KOPT-K1 (cell line): ENCODE measurements around the gene TEX52.

Experiments used
- H3K27ac ChIP-seq: fragments of 200-600 bp; sonication (generic); 2 replicates; pipeline ENCODE4 v1.5.1; 2016; ENCODE audit warnings: antibody characterized with exemption, mild to moderate bottlenecking, low read depth, low read length; ENCODE audit not compliant: poor library complexity, severe bottlenecking
- H3K36me3 ChIP-seq: fragments of 200-600 bp; sonication (generic); 2 replicates; pipeline ENCODE4 v1.5.1; 2017; ENCODE audit warnings: antibody characterized with exemption, mild to moderate bottlenecking, low read length, moderate library complexity; ENCODE audit not compliant: insufficient read depth
- H3K9me3 ChIP-seq: fragments of 200-600 bp; sonication (generic); 2 replicates; pipeline ENCODE4 v1.5.1; 2017; ENCODE audit warnings: antibody characterized with exemption, low read length, mild to moderate bottlenecking; ENCODE audit not compliant: insufficient read depth, poor library complexity, severe bottlenecking

TEX52 gene

GRCh38 chr12:2826036-2826435 is 30.8 kb downstream of the TEX52 start:
- H3K36me3 ChIP-seq: peaks cover 97% of the 10 kb centered on the region
- no peak overlapping the region for H3K27ac ChIP-seq

GRCh38 chr12:2825132-2825531 is 31.7 kb downstream of the TEX52 start:
- H3K27ac ChIP-seq: no peak overlapping the region
- H3K36me3 ChIP-seq: peaks cover 97% of the 10 kb centered on the region

More at GRCh38 chr12:2826036-2826435, 30.8 kb downstream of the TEX52 start:
- H3K9me3 ChIP-seq: no peaks in the 10 kb centered on the region

GRCh38 chr12:2824541-2824940 is 32.3 kb downstream of the TEX52 start:
- no peak overlapping the region for H3K27ac ChIP-seq
- peaks cover 97% of the 10 kb centered on the region for H3K36me3 ChIP-seq
- H3K9me3 ChIP-seq: no peaks in the 10 kb centered on the region

More at GRCh38 chr12:2825132-2825531, 31.7 kb downstream of the TEX52 start:
- H3K9me3 ChIP-seq: no peaks in the 10 kb centered on the region

- no peak overlapping the region for H3K27ac ChIP-seq
- H3K9me3 ChIP-seq: no peaks in the 10 kb centered on the region
- H3K36me3 ChIP-seq: peaks cover 100% of the 10 kb centered on the region
Measured at GRCh38 chr12:2823483-2823882, 33.4 kb downstream of the TEX52 start.

- Histone ChIP-seq H3K9me3 (no peaks in the 10 kb centered on the region), H3K36me3 (peaks cover 92% of the 10 kb centered on the region), H3K27ac (no peak overlapping the region)
Measured at GRCh38 chr12:2820432-2820831, 36.4 kb downstream of the TEX52 start.

- Histone ChIP-seq H3K9me3 (no peaks in the 10 kb centered on the region), H3K27ac (no peak overlapping the region), H3K36me3 (peaks cover 89% of the 10 kb centered on the region)
Measured at GRCh38 chr12:2819810-2820209, 37.0 kb downstream of the TEX52 start.

GRCh38 chr12:2813214-2814185 is 43.3 kb downstream of the TEX52 start:
- peak overlapping the region; percentile 91 for H3K27ac ChIP-seq
- H3K36me3 ChIP-seq: peaks cover 26% of the 10 kb centered on the region
- H3K9me3 ChIP-seq: no peaks in the 10 kb centered on the region

- Histone ChIP-seq H3K27ac (peak within 1 kb of the TSS; percentile 91), H3K9me3 (no peaks in the 10 kb centered on the region), H3K36me3 (peaks cover 19% of the 10 kb centered on the region)
Measured at GRCh38 chr12:2812290-2813213, 44.3 kb downstream of the TEX52 start, which contains the start of gene ITFG2. Gene ITFG2 (plus strand): TSS chr12:2812668. CDS start chr12:2812761, 93 bp downstream.

GRCh38 chr12:2811801-2812200 is 45.0 kb downstream of the TEX52 start:
- H3K9me3 ChIP-seq: no peaks in the 10 kb centered on the region
- H3K36me3 ChIP-seq: peaks cover 18% of the 10 kb centered on the region; the same call in 1 of the 2 replicates
- H3K27ac ChIP-seq: peak overlapping the region; percentile 91

- Histone ChIP-seq H3K9me3 (no peaks in the 10 kb centered on the region), H3K27ac (no peak overlapping the region), H3K36me3 (peaks cover 59% of the 10 kb centered on the region)
Measured at GRCh38 chr12:2806700-2807099, 50.1 kb downstream of the TEX52 start.

GRCh38 chr12:2805143-2805520 is 51.7 kb downstream of the TEX52 start:
- Histone ChIP-seq H3K27ac (no peak overlapping the region), H3K9me3 (no peaks in the 10 kb centered on the region), H3K36me3 (peaks cover 74% of the 10 kb centered on the region)

- peaks cover 80% of the 10 kb centered on the region for H3K36me3 ChIP-seq
- no peaks in the 10 kb centered on the region for H3K9me3 ChIP-seq
- H3K27ac ChIP-seq: no peak overlapping the region
Measured at GRCh38 chr12:2804393-2805142, 52.3 kb downstream of the TEX52 start.

- H3K27ac ChIP-seq: no peak overlapping the region
- no peaks in the 10 kb centered on the region for H3K9me3 ChIP-seq
- peaks cover 87% of the 10 kb centered on the region for H3K36me3 ChIP-seq
Measured at GRCh38 chr12:2803635-2804392, 53.0 kb downstream of the TEX52 start.
